HG02759 (cell line): ENCODE data around the gene LHX4.
A peak's percentile ranks its signal among the peaks of the same experiment; 100 is the strongest.

Source experiments
- ATAC-seq: cut with Tn5 transposase; IDR thresholded peaks from one replicate; pipeline ENCODE4 v1.9.1; 2021; ENCODE audit warnings: mild to moderate bottlenecking, moderate library complexity; ENCODE audit not compliant: unreplicated experiment

The LHX4 gene

GRCh38 chr1:180229483-180230415, at the start of gene LHX4:
TSS of gene LHX4 (plus strand) at chr1:180230264. CDS start at chr1:180230530, 266 bp downstream.
- ATAC-seq: peak; percentile 54

GRCh38 chr1:180181048-180181447, 49.0 kb upstream of the LHX4 start:
- ATAC-seq: no peak

DNA sequence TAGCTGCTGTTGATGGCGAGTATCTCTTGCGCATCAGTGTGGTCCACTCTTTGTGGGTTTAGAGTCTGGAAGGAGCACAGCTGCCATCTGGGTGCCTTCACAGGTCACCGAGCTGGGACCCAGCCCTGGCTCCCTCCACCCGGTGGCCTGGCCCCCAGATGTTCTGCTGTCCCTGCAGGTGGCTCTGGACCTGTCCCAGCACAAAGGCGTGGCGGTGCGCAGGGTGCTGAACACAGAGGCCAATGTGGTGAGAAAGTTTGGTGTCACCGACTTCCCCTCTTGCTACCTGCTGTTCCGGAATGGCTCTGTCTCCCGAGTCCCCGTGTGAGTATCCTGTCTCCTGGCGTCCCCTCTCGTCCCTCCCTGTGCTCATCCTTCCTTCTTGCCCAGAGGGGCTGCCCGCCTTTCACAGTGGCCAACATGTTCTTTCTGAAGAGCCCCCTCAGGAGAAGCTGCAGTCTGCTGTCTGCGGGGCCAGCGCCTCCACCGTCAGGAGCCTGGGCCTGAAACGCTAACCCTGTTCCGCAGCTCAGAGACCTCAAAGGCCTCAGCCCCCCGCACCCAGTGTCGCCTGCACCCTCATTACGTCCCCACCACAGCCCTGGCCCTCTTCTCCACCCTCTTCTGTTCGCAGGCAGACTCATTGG, 47.9 kb upstream of the LHX4 start:
- no peak for ATAC-seq

DNA sequence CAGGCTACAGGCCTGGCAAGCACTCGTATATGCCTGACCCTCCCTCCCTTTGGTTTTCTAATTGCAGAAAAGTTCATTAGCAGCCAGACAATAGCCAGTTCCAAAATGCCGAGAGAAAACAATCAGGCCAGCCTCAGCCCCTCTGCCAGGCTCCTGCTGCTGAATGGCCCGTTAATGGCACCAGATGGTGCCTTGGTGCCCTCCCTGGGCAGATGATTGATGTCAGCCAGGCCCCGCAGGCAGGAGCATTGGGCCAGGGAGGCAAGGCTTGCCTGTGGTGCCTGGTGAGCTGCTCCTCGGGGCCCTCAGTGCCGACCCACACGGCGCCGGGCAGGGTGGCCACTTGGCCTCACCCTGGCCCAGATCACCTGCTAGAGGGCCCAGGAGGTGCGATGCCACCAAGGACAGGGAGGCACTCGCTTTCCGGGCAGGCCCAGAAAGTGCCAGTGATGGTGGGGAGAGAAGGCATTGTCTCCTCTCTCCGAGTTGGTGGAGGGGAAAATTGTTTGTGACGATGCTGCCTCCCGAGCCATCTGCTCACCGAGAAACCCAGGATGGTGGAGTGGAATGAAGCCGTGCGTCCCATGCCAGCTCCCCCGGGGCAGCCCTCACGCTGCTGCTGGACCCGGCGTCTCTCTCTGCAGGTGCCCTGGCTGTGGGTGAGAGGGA, 47.3 kb upstream of the LHX4 start:
- no peak for ATAC-seq

DNA sequence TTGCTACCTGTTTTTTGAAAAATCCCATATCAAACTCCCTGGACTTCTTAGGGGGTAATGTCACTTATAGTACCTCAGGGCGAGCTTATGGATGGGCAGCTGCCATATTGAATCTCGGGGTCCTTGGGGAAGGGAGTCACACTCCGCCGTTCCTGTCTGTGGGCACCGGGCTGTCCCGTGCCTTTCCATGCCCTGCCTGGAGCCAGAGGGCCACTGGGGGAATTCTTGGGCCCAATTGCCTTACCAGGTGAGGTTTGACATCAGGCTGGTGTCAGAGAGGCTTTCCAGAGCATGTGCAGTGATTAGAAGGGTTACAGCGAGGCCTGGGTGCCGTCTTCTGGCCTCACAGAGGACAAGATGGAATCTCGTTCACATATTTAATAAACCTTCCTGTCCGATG, 46.6 kb upstream of the LHX4 start:
- no peak for ATAC-seq

DNA sequence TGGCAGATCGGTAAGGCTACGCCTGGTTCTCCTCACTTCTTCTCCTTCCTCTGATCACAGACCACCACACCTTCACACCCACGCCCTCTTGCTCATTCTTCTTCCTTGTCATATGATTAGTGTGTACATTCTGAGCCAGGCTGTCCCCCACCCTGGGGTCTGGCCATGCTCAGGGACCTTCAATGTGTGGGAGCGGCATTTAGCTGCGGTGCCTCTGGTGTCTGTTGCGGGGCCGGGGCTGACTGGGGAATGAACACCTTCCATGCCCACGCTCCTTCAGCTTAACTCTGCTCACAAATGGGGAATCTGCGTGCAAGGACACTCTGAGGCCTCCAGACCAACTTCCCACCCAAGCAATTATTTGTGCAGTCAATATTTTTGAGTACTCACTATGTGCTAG, 46.0 kb upstream of the LHX4 start:
- no peak for ATAC-seq

DNA sequence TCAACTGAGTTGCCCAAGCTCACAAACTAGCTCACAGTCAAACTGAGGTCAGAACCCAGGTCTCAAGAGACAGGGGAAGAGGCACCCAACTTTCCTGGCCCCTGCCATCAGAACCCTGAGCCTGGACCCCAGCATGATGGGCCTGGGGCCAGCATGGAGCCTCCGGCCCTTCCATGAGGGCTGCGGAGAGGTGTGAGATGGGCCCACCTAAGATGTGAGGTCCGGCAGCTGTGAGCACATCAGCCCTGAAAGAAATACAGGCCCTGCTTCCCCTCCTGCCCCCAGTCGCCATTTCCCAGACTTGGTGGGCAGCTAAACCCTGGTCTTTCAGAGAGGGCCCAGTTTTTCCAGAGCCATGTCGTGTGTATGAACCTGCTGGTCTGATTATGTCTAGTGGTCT, 44.8 kb upstream of the LHX4 start:
- ATAC-seq: no peak

- ATAC-seq: no peak
Measured at GRCh38 chr1:180185971-180186645, 44.0 kb upstream of the LHX4 start.

DNA sequence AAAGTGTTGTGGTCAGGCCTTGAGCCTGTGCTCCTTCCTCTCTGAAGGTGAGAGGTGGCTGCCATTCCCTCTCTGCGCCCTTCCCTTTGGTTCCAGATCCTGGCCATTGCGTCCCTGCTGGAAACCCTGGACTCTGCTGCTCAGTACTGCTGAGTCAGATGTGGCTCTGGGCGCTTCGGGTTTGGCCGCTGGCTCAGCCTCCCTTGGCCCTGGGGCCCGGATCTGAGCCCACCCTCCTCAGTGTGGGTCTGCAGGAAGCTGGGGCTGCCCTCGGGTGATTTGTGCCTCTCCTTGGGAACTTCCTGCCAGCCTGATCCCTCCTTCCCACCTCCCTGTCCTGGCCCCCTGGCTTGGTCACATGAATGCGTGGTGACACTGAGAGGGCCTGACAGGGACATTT, 43.2 kb upstream of the LHX4 start:
- no peak for ATAC-seq

DNA sequence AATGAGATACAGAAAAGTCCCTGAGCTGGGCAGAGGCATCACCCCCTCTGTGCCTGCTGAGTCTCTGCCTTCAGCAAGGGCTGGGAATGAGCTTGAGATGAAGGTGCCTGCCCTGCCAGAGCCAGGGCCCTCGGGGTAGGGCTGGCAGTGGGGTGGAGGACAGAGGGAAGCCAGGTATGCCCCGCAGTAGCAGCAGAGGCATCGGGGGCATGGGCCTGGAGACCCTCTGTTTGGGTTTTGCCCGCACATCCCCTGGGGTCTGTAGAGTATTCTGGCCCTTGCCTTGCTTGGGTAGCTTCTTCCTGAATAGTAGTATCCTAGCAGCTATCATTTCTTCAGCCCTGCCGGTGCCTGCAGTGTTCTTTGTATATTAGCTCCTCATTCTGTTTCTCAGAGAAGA, 42.4 kb upstream of the LHX4 start:
- ATAC-seq: no peak

DNA sequence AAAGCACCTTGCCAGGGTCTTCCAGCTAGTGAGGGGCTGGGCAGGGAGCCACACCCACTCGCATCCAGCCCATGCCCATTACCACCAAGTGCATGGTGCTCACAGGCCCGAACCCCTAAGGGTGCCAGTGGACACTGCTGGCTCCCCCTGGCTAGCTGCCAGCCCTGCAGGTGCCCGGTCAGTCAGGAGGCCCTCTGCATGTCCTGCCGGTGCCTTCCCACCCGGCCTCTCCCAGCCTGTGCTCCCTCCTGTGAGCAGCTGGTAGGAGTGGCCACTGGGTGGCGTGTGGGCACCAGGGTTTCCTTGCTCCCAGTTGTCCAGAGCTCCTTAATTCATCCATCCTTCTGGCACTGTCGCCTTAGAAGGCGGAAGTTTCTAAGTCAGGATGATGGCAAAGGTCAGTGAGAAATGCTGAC, 42.0 kb upstream of the LHX4 start:
- ATAC-seq: no peak

- ATAC-seq: no peak
Measured at GRCh38 chr1:180188684-180189175, 41.3 kb upstream of the LHX4 start.

DNA sequence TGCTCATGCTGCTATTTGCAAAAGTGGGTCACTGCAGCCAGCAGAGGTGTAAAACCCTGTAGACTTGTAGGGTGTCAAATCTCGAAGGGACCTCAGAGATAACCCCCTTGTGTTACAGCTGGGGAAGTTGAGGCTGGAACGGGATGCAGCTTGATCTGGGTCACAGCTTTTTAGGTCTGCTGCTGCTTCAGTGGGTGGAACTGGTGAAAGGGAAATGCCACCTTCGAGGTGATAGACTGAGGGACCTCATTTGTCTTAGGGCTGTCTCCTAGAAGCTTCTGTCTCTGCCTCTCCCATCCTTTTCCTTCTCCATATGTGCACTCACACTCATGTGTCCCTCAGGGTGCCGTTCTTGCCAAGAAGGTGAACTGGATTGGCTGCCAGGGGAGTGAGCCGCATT, 40.0 kb upstream of the LHX4 start:
- ATAC-seq: no peak

DNA sequence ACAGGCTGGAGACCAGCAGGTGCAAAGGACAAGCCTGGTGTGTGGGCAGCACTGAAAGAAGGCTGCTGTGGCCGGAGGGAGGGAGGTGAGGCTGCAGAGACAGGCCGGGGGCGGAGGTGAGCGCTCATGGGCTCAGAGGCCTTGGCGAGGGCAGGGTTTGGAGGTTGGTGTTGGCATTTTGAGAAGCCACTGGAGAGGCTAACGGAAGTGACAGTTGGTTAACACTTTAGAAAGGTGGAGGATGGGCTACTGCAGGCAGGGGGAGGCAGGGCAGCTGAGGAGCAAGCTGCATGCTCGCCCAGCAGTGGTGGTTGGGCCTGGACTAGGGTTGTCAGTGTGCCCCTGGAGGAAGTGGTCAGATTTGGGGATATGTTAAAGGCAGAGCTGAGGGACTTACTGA, 37.9 kb upstream of the LHX4 start:
- ATAC-seq: no peak

- no peak for ATAC-seq
Measured at GRCh38 chr1:180193141-180194047, 36.7 kb upstream of the LHX4 start.

DNA sequence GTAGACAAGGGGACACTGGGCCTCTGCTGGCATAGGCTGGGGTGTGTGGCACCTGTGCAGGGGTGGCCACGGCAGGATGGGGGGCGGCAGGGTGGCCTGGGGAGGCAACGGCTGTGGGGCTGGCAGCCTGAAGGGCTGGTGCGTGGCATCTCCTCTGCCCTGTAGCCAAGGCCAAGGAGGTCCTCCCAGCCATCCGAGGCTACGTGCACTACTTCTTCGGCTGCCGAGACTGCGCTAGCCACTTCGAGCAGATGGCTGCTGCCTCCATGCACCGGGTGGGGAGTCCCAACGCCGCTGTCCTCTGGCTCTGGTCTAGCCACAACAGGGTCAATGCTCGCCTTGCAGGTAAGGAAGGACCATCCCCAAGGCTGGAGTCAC, 36.0 kb upstream of the LHX4 start:
- ATAC-seq: no peak

- no peak for ATAC-seq
Measured at GRCh38 chr1:180194546-180195207, 35.4 kb upstream of the LHX4 start.

DNA sequence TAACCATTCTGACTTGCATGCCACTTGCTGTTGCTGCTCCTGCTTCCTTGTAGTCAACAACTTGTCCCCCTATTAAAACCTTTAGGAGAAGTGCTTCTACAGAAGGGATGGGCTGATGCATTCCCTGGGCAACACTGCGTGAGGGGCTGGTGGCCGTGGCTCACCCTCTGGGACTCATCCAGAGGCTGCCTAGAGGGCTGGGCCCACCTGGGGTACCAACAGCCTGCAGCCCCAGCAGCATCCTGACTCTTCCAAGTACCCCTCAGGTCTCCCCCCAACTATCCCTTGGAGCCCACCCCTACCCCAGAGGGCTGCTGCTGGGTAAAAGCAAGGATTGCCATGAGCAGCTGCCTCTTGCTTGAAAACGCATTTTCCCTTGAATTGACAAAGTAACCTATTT, 34.7 kb upstream of the LHX4 start:
- no peak for ATAC-seq

DNA sequence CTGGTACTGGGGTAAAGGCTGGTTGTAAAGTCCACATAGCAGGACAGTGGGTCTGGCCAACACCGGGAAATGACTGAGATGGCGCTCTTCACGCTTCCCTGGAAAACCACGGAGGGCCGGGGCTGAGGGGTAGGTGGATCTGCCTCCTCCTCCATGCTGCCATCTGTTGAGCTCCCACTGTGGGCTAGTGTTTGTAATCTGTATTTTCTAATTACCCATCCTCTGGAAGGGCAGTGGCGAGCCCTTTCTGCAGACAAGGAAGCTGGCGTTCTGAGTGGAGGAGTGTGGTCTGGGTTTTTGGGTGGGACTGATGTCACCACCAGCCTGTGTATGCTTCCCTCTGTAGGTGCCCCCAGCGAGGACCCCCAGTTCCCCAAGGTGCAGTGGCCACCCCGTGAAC, 34.1 kb upstream of the LHX4 start:
- ATAC-seq: no peak
